SK-N-SH treated with all-trans-retinoic acid at 6 μM for 48 hours (cell line): ENCODE data around the gene LCN2.

Experiments used
- ATAC-seq: fragments of 200-7000 bp; cut with Tn5 transposase; 3 replicates; pipeline ENCODE4 v1.9.1; 2020; ENCODE audit warnings: mild to moderate bottlenecking, moderate library complexity
- ARNTL ChIP-seq: fragments of 450-650 bp; formaldehyde crosslinking; IDR thresholded peaks from 2 replicates; pipeline ENCODE4 v1.5.0; 2020; ENCODE audit warnings: low read depth, mild to moderate bottlenecking, moderate library complexity, borderline replicate concordance
- BACH2 ChIP-seq: fragments of 250-450 bp; sonication (Bioruptor Pico); IDR thresholded peaks from 2 replicates; pipeline ENCODE4 v1.9.0; 2021; ENCODE audit warnings: mild to moderate bottlenecking, borderline replicate concordance
- CREB5 ChIP-seq: fragments of 250-450 bp; sonication (Bioruptor Pico); IDR thresholded peaks from 2 replicates; pipeline ENCODE4 v1.5.1; 2020; ENCODE audit warnings: low read depth, mild to moderate bottlenecking, moderate library complexity
- CSDC2 ChIP-seq: fragments of 250-450 bp; sonication (Bioruptor Pico); IDR thresholded peaks from 2 replicates; pipeline ENCODE4 v1.5.0; 2020; ENCODE audit warnings: mild to moderate bottlenecking, moderate library complexity
- CSRNP3 ChIP-seq: fragments of 250-450 bp; sonication (Bioruptor Pico); IDR thresholded peaks from 2 replicates; pipeline ENCODE4 v1.5.1; 2021; ENCODE audit warnings: mild to moderate bottlenecking, moderate library complexity
- ESRRG ChIP-seq: fragments of 250-450 bp; sonication (Bioruptor Pico); IDR thresholded peaks from 2 replicates; pipeline ENCODE4 v1.6.1; 2021; ENCODE audit warnings: mild to moderate bottlenecking
- GLIS3 ChIP-seq: fragments of 250-450 bp; sonication (Bioruptor Pico); IDR thresholded peaks from 2 replicates; pipeline ENCODE4 v1.5.0; 2020; ENCODE audit warnings: mild to moderate bottlenecking, moderate library complexity
- ISL1 ChIP-seq: fragments of 250-450 bp; sonication (Bioruptor Pico); IDR thresholded peaks from 2 replicates; pipeline ENCODE4 v2.1.2; 2022; ENCODE audit warnings: mild to moderate bottlenecking, moderate library complexity
- OSR1 ChIP-seq: fragments of 250-450 bp; sonication (Bioruptor Pico); IDR thresholded peaks from 2 replicates; pipeline ENCODE4 v1.8.0; 2022; ENCODE audit warnings: moderate library complexity, mild to moderate bottlenecking, inconsistent platforms
- PATZ1 ChIP-seq: fragments of 250-450 bp; sonication (Bioruptor Pico); IDR thresholded peaks from 2 replicates; pipeline ENCODE4 v1.8.0; 2020; ENCODE audit warnings: mild to moderate bottlenecking, moderate library complexity, borderline replicate concordance
- PPARA ChIP-seq: fragments of 250-450 bp; sonication (Bioruptor Pico); IDR thresholded peaks from 2 replicates; pipeline ENCODE4 v1.5.0; 2020; ENCODE audit warnings: mild to moderate bottlenecking, borderline replicate concordance
- RARB ChIP-seq: fragments of 250-450 bp; sonication (Bioruptor Pico); IDR thresholded peaks from 2 replicates; pipeline ENCODE4 v1.8.0; 2021; ENCODE audit warnings: mild to moderate bottlenecking, moderate library complexity
- SNAI2 ChIP-seq: fragments of 250-450 bp; sonication (Bioruptor Pico); IDR thresholded peaks from 2 replicates; pipeline ENCODE4 v1.5.0; 2020; ENCODE audit warnings: mild to moderate bottlenecking, moderate library complexity
- TOX ChIP-seq: fragments of 250-450 bp; sonication (Bioruptor Pico); IDR thresholded peaks from 2 replicates; pipeline ENCODE4 v1.8.0; 2021; ENCODE audit warnings: mild to moderate bottlenecking, moderate library complexity, borderline replicate concordance
- TSHZ2 ChIP-seq: fragments of 250-450 bp; sonication (Bioruptor Pico); IDR thresholded peaks from 2 replicates; pipeline ENCODE4 v1.5.0; 2020; ENCODE audit warnings: mild to moderate bottlenecking, moderate library complexity
- ZC3H10 ChIP-seq: fragments of 250-450 bp; sonication (Bioruptor Pico); IDR thresholded peaks from 2 replicates; pipeline ENCODE4 v1.5.1; 2021; ENCODE audit warnings: mild to moderate bottlenecking, moderate library complexity
- ZFP3 ChIP-seq: fragments of 250-450 bp; sonication (Bioruptor Pico); IDR thresholded peaks from 2 replicates; pipeline ENCODE4 v1.5.0; 2020; ENCODE audit warnings: mild to moderate bottlenecking, moderate library complexity
- ZFP30 ChIP-seq: fragments of 450-650 bp; formaldehyde crosslinking; IDR thresholded peaks from 2 replicates; pipeline ENCODE4 v1.5.0; 2022; ENCODE audit warnings: mild to moderate bottlenecking, moderate library complexity
- ZNF565 ChIP-seq: fragments of 450-650 bp; formaldehyde crosslinking; conservative IDR thresholded peaks from 2 replicates; pipeline ENCODE4 v1.5.0; 2020; ENCODE audit warnings: low read depth, mild to moderate bottlenecking, moderate library complexity
- ZNF70 ChIP-seq: fragments of 450-650 bp; formaldehyde crosslinking; IDR thresholded peaks from 2 replicates; pipeline ENCODE4 v1.5.0; 2020; ENCODE audit warnings: mild to moderate bottlenecking, moderate library complexity
- ZNF8 ChIP-seq: fragments of 450-650 bp; formaldehyde crosslinking; IDR thresholded peaks from 2 replicates; pipeline ENCODE4 v1.5.0; 2020; ENCODE audit warnings: mild to moderate bottlenecking, moderate library complexity
- TF ChIP-seq, protein P1 (sequence below): fragments of 250-450 bp; sonication (Bioruptor Pico); IDR thresholded peaks from 2 replicates; pipeline ENCODE4 v1.8.0; 2021; ENCODE audit warnings: low read depth, mild to moderate bottlenecking, moderate library complexity, borderline replicate concordance

LCN2 gene

GRCh38 chr9:128120061-128120740 is 29.1 kb upstream of the LCN2 start:
- ATAC-seq = no peak

GRCh38 chr9:128120741-128121465 is 28.4 kb upstream of the LCN2 start:
- TF ChIP-seq CSRNP3 (no peak), ARNTL (CRISPR knock-in tag) (no peak), ISL1 (CRISPR knock-in tag) (no peak), ZNF8 (CRISPR knock-in tag) (no peak), BACH2 (CRISPR knock-in tag) (no peak), OSR1 (no peak), ZNF70 (no peak), PPARA (CRISPR knock-in tag) (no peak), ZNF565 (CRISPR knock-in tag) (no peak), SNAI2 (CRISPR knock-in tag) (no peak), CSDC2 (CRISPR knock-in tag) (no peak)
- TF ChIP-seq, protein P1, sequence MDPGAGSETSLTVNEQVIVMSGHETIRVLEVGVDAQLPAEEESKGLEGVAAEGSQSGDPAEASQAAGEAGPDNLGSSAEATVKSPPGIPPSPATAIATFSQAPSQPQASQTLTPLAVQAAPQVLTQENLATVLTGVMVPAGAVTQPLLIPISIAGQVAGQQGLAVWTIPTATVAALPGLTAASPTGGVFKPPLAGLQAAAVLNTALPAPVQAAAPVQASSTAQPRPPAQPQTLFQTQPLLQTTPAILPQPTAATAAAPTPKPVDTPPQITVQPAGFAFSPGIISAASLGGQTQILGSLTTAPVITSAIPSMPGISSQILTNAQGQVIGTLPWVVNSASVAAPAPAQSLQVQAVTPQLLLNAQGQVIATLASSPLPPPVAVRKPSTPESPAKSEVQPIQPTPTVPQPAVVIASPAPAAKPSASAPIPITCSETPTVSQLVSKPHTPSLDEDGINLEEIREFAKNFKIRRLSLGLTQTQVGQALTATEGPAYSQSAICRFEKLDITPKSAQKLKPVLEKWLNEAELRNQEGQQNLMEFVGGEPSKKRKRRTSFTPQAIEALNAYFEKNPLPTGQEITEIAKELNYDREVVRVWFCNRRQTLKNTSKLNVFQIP = no peak
- ATAC-seq = no peak

More at GRCh38 chr9:128120061-128120740, 29.1 kb upstream of the LCN2 start:
- TF ChIP-seq, protein P1 = no peak
- TF ChIP-seq ISL1 (CRISPR knock-in tag) (no peak), ZNF565 (CRISPR knock-in tag) (no peak), ESRRG (CRISPR knock-in tag) (no peak), GLIS3 (CRISPR knock-in tag) (no peak), CSDC2 (CRISPR knock-in tag) (no peak), ZC3H10 (no peak), CSRNP3 (no peak), ARNTL (CRISPR knock-in tag) (no peak), RARB (CRISPR knock-in tag) (no peak), PPARA (CRISPR knock-in tag) (no peak), PATZ1 (no peak), ZNF70 (no peak), CREB5 (CRISPR knock-in tag) (no peak)

- ATAC-seq = no peak
- TF ChIP-seq PPARA (CRISPR knock-in tag) = no peak
- TF ChIP-seq ZFP3 (CRISPR knock-in tag) = no peak
- TF ChIP-seq CSDC2 (CRISPR knock-in tag) = no peak
- no peak for TF ChIP-seq TOX
- TF ChIP-seq SNAI2 (CRISPR knock-in tag) = no peak
- TF ChIP-seq BACH2 (CRISPR knock-in tag) = no peak
- TF ChIP-seq RARB (CRISPR knock-in tag) = no peak
- TF ChIP-seq ESRRG (CRISPR knock-in tag) = no peak
- TF ChIP-seq ZC3H10 = no peak
- no peak for TF ChIP-seq ZNF565 (CRISPR knock-in tag)
- no peak for TF ChIP-seq TSHZ2 (CRISPR knock-in tag)
- TF ChIP-seq, protein P1 = no peak
- no peak for TF ChIP-seq ZFP30 (CRISPR knock-in tag)
Measured at GRCh38 chr9:128121466-128121810, 27.8 kb upstream of the LCN2 start.
